GM23248 (cell line): ENCODE results near the gene RPL37.

ENCODE experiments used
- EZH2 ChIP-seq: fragments of 200-600 bp; sonication (generic); IDR thresholded peaks from 2 replicates; pipeline ENCODE4 v1.6.1; 2018; ENCODE audit warnings: antibody characterized with exemption, mild to moderate bottlenecking; ENCODE audit not compliant: insufficient read depth, poor library complexity, severe bottlenecking
- EZH2phosphoT487 ChIP-seq: fragments of 200-600 bp; sonication (generic); IDR thresholded peaks from 2 replicates; pipeline ENCODE4 v1.6.1; 2018; ENCODE audit warnings: antibody characterized with exemption, moderate library complexity, mild to moderate bottlenecking, low read depth; ENCODE audit not compliant: insufficient read depth

- TF ChIP-seq EZH2 (no peak), EZH2phosphoT487 (no peak)
These were observed 54.8 kb downstream of the RPL37 start for GRCh38 chr5:40780199-40780598.
